Measurements from ENCODE around the gene TMEM185B.

Gene TMEM185B

DNA sequence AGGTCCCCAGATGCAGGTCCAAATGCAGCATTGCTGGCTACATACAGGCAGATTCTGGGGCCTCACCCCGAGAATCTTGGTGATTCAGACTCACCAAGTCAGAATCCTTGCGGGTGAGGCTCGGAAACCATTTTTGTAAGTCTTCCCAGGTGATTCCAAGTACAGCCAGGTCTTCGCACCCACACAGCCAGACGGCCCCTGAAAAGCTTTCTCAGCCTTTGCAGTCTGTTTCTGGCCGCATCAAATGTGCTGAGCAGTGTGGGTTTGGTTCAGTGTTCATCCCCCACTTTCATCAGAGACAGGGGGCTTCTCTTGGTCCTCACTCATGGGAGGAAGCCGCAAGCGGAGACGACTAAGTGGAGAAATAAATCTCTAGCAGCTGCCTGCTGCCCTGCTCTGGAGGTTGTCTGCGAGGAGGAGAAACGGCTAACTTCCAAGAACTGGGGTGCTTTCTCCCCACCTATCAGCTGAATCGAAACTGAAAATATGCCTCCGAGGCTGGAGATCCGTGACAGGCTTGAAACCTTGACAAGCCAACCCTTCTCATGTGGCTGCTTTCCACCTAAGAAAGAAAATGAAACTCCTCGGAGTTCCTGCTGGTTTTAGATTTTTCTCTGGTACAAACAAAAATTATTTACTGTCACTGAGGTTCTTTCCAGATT, 8.9 kb upstream of the TMEM185B start:
- Mint-ChIP-seq H3K9me3 (peaks cover 5% of the 10 kb centered on the region), H3K4me1 (peaks cover 64% of the 10 kb centered on the region), H3K27ac (peak overlapping the region; percentile 96), H3K27me3 (peaks cover 5% of the 10 kb centered on the region), H3K36me3 (peaks cover 41% of the 10 kb centered on the region), H3K4me3 (peak overlapping the region; percentile 97)
- DNase-seq = peak; percentile 88
- CTCF ChIA-PET = interaction anchor here (0.8 to 7.7 kb wide), 6 partner anchors 8 to 81 kb away, joined by 3 to 68 read pairs (median 4); no protein-coding TSS in a partner anchor

DNA sequence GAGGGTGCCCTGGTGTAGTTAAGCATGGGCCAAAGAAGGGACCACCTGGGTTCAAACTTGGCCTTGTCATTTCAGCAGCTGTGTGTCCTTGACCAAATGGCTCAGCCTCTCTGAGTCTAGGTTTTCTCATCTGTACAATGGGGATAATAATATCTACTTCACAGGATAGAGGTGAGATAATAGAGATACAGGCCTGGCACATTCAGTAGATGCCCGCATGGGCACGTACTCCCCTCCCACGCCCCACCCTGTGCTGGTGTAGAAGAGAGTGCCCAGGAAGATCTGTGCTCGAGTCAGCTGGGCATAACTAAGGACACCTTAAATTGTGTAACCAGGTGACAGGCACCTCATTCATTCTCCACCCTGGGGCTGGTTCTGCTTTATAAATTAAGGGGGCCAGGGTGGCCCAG, 8.4 kb upstream of the TMEM185B start:
- Mint-ChIP-seq H3K27me3 (no peaks in the 10 kb centered on the region), H3K4me1 (peaks cover 70% of the 10 kb centered on the region), H3K9me3 (peaks cover 5% of the 10 kb centered on the region)

GRCh38 chr2:120230515-120231471, 7.6 kb upstream of the TMEM185B start:
- peaks cover 76% of the 10 kb centered on the region for H3K4me1 Mint-ChIP-seq
- DNase-seq = no peak
- H3K4me3 Mint-ChIP-seq = peak overlapping the region; percentile 97
- peak overlapping the region; percentile 96 for H3K27ac Mint-ChIP-seq
- peaks cover 53% of the 10 kb centered on the region for H3K36me3 Mint-ChIP-seq
- CTCF ChIA-PET = interaction anchor here (0.6 to 7.7 kb wide), 5 partner anchors 23 to 82 kb away, joined by 3 to 68 read pairs (median 5); no protein-coding TSS in a partner anchor
- no peaks in the 10 kb centered on the region for H3K27me3 Mint-ChIP-seq
- H3K9me3 Mint-ChIP-seq = peaks cover 5% of the 10 kb centered on the region

More for the DNA sequence above, 8.4 kb upstream of the TMEM185B start:
- Mint-ChIP-seq H3K4me3 (peak overlapping the region; percentile 97), H3K36me3 (peaks cover 46% of the 10 kb centered on the region), H3K27ac (peak overlapping the region; percentile 96)
- DNase-seq = peak; percentile 45
- CTCF ChIA-PET = interaction anchor here (1.3 to 7.7 kb wide), 5 partner anchors 22 to 81 kb away, joined by 3 to 68 read pairs (median 5); no protein-coding TSS in a partner anchor

DNA sequence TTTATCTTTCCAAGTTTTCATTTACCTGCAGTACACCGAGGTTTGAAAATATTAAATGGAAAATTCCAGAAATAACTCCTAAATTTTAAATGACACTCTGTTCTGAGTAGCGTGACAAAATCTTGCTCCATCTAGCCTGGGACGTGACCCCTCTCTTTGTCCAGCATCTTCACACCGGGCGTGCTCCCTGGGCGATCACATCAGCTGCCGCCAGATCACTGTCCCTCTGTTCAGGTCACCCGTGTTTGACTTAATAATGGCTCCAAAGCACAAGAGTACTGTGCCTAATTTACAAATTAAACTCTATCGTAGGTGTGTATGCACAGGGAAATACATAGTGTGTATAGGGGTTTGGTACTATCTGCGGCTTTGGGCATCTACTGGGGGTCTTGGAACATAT, 6.1 kb upstream of the TMEM185B start:
- H3K4me3 Mint-ChIP-seq = peak overlapping the region; percentile 97
- no peak overlapping the region for H3K27ac Mint-ChIP-seq
- no peaks in the 10 kb centered on the region for H3K27me3 Mint-ChIP-seq
- no peaks in the 10 kb centered on the region for H3K9me3 Mint-ChIP-seq
- peaks cover 61% of the 10 kb centered on the region for H3K36me3 Mint-ChIP-seq
- CTCF ChIA-PET = interaction anchor here (2.2 to 7.7 kb wide), 2 partner anchors 25 to 84 kb away, joined by 5 to 68 read pairs; no protein-coding TSS in a partner anchor
- peaks cover 80% of the 10 kb centered on the region for H3K4me1 Mint-ChIP-seq
- DNase-seq = peak; percentile 3

- peak; percentile 39 for DNase-seq
- H3K36me3 Mint-ChIP-seq = peaks cover 61% of the 10 kb centered on the region
- peak overlapping the region; percentile 97 for H3K4me3 Mint-ChIP-seq
- peaks cover 82% of the 10 kb centered on the region for H3K4me1 Mint-ChIP-seq
- H3K27ac Mint-ChIP-seq = peak overlapping the region; percentile 42
- CTCF ChIA-PET = interaction anchor here (0.8 to 7.7 kb wide), 3 partner anchors 21 to 84 kb away, joined by 3 to 68 read pairs (median 3); partner anchors contain the start of gene RALB
- H3K27me3 Mint-ChIP-seq = no peaks in the 10 kb centered on the region
- H3K9me3 Mint-ChIP-seq = no peaks in the 10 kb centered on the region
Measured at GRCh38 chr2:120228503-120228902, 5.3 kb upstream of the TMEM185B start.

DNA sequence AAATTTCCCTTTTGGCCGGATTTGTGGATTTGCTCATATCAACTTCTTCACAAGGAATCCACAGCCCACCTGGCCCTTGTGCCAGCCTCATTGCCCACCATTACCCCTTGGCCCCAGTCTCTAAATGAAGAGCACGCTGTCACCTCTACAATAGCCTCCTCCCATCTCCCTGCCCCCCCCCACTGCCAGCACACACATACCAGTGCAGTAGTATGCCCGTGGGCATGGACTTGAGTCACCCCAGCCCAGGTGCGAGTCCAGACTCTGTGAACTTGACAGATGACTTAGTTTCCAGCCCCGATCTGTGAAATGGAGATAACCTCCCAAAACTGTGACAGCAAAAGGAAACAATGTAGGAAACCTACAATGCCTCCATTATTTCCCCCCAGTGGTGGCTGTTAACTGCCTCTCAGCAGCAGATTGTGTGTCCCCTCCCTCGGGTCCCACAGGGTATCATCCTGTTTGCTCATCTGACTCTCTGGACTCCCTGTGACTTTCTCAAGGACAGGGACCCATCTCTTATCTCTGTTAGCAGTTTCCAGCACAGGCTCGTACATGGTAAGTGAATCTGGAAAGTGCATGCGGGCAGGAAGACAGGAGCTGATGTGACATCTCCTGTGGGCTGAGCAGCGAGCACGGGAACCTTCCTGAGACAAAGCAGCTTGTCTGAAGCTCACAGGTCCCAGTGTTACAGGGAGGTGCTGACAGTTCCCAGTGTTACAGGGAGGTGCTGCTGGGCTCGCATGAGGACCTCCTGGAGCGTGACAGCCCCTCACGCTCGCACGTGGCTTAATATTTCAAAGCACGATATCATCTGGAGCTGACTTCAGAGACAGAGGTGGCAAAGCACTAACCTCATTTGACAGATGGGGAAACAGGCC, 4.2 kb upstream of the TMEM185B start:
- Mint-ChIP-seq H3K4me3 (no peak overlapping the region), H3K27me3 (no peaks in the 10 kb centered on the region)
- DNase-seq = peak; percentile 12

DNA sequence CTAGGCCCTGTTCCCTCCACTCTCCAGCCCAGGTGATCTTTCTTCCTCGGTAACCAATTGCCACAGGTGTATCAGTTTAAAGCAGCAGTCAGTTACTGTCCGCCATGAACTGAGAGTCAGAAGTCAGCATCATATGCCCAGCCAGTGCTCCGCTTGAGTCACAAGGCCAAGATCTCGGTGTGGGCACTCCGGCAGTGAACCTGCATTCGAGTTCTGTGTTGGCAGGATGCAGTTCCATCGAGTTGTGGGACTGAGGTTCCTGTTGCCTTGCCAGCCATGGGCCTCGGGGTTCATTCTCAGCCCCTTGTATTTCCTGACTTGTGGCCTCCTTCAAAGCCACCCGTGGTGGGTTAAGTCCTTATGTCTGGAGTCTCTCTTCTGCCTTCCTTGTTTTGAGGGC, 3.1 kb upstream of the TMEM185B start:
- no peak for DNase-seq
- Mint-ChIP-seq H3K36me3 (peaks cover 66% of the 10 kb centered on the region), H3K4me1 (peaks cover 85% of the 10 kb centered on the region), H3K4me3 (no peak overlapping the region), H3K27me3 (no peaks in the 10 kb centered on the region), H3K9me3 (peaks cover 5% of the 10 kb centered on the region), H3K27ac (peak overlapping the region; percentile 49)
- CTCF ChIA-PET = interaction anchor here (7.7 kb wide), 1 partner anchor 87 kb away, joined by 68 read pairs; no protein-coding TSS in a partner anchor

More for the DNA sequence above, 4.2 kb upstream of the TMEM185B start:
- Mint-ChIP-seq H3K9me3 (peaks cover 1% of the 10 kb centered on the region), H3K36me3 (peaks cover 62% of the 10 kb centered on the region), H3K27ac (peak overlapping the region; percentile 42), H3K4me1 (peaks cover 74% of the 10 kb centered on the region)
- CTCF ChIA-PET = interaction anchor here (0.9 to 7.7 kb wide), 4 partner anchors 22 to 86 kb away, joined by 3 to 68 read pairs (median 3); partner anchors contain the start of gene RALB

- CTCF ChIA-PET = interaction anchor here (1.1 to 1.7 kb wide), 2 partner anchors 8 to 87 kb away, joined by 3 to 5 read pairs; no protein-coding TSS in a partner anchor
- no peak for DNase-seq
- peaks cover 66% of the 10 kb centered on the region for H3K36me3 Mint-ChIP-seq
- peaks cover 5% of the 10 kb centered on the region for H3K9me3 Mint-ChIP-seq
- H3K27me3 Mint-ChIP-seq = no peaks in the 10 kb centered on the region
- peaks cover 87% of the 10 kb centered on the region for H3K4me1 Mint-ChIP-seq
- peak overlapping the region; percentile 62 for H3K27ac Mint-ChIP-seq
- H3K4me3 Mint-ChIP-seq = no peak overlapping the region
Measured at GRCh38 chr2:120225549-120226065, 2.4 kb upstream of the TMEM185B start.

DNA sequence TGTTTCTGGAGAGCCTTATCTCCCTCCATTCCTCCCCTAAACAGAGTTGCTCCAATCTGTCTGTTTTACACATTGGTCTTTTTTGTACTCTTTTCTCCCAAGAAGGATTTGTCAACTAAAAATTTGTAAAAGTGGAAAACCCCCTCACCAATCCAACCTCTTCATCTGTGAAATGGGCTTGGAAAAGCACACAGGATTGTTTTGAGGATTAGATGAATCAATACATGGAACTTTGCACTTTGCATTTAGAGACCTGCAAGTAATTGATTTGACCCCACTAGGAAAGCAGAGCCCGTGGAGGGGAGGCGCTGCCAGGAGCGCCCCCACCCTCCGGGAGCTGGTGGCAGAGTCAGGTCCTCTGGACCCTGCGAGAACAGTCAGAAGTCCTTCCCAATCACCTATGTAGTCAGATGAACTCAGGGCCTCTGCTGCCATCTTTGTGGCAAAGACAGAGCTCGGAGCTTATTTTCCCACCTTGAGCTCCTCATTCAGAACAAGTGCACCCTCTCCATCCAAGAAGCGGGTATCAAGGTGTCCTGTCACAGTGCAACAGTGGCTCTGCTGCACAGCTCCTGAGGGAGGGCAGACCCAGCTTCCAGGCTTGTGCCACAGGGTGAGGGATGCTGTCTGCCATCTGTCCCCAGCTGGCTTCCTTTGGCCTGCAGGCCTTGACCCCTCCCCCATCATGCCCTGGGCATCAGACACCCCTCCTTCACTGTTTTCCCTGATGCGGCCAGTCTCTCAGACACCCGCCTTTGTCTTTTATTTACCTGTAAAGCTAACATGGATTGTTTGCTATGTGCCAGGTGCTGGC, 1.7 kb upstream of the TMEM185B start:
- CTCF ChIA-PET = interaction anchor here (1.1 to 1.7 kb wide), 2 partner anchors 9 to 88 kb away, joined by 3 to 5 read pairs; no protein-coding TSS in a partner anchor
- peak overlapping the region; percentile 62 for H3K27ac Mint-ChIP-seq
- peaks cover 86% of the 10 kb centered on the region for H3K4me1 Mint-ChIP-seq
- peaks cover 68% of the 10 kb centered on the region for H3K36me3 Mint-ChIP-seq
- peak overlapping the region; percentile 81 for H3K4me3 Mint-ChIP-seq
- peaks cover 5% of the 10 kb centered on the region for H3K9me3 Mint-ChIP-seq
- no peaks in the 10 kb centered on the region for H3K27me3 Mint-ChIP-seq
- DNase-seq = no peak

DNA sequence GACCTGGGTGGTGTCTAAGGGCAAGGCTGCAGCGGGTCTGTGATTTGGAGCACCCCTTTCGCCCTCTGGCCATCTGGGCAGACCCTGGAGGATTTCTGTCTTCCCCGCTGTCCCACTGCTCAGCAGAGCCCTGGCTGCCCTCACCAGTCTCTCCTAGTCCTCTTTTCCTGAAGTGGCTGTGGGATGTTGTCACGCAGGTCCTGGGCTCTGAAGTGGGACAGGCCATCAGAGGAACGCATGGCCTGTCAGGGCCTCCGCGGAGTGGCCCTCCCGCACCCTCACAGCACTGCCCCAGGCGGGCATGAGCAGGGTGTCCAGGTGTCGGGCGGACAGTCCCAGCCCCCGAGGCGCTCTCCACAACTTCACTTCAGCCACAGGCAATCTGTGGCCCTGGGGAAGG, 1.1 kb upstream of the TMEM185B start:
- CTCF ChIA-PET = interaction anchor here (1.7 kb wide), 1 partner anchor 89 kb away, joined by 5 read pairs; no protein-coding TSS in a partner anchor

GRCh38 chr2:120222186-120223033, 790 bp downstream of the TMEM185B start:
- Mint-ChIP-seq H3K27ac (peak overlapping the region; percentile 88), H3K4me3 (peak overlapping the region; percentile 69), H3K4me1 (peaks cover 64% of the 10 kb centered on the region), H3K36me3 (peaks cover 66% of the 10 kb centered on the region), H3K9me3 (peaks cover 5% of the 10 kb centered on the region), H3K27me3 (no peaks in the 10 kb centered on the region)
- no peak for DNase-seq
- CTCF ChIA-PET = interaction anchor here (1.1 to 2.7 kb wide), 3 partner anchors 16 to 90 kb away, joined by 4 to 8 read pairs (median 5); no protein-coding TSS in a partner anchor

More for the DNA sequence above, 1.1 kb upstream of the TMEM185B start:
- peaks cover 5% of the 10 kb centered on the region for H3K9me3 Mint-ChIP-seq
- H3K4me1 Mint-ChIP-seq = peaks cover 81% of the 10 kb centered on the region
- DNase-seq = no peak
- no peaks in the 10 kb centered on the region for H3K27me3 Mint-ChIP-seq
- H3K27ac Mint-ChIP-seq = peak overlapping the region; percentile 92
- peaks cover 68% of the 10 kb centered on the region for H3K36me3 Mint-ChIP-seq
- H3K4me3 Mint-ChIP-seq = peak overlapping the region; percentile 81

Data from activated naive CD4-positive, alpha-beta T cell treated with anti-CD3 and anti-CD28 coated beads, Interleukin-2, amount 10 ng/mL, durations not matched to agents 7 days and 5 days (primary cell).